CD4-positive, alpha-beta T cell treated with Interferon alpha-2 for 1 hour (primary cell): Measurements from ENCODE around the gene VWF.

Source experiments
- DNase-seq, 2 donors: peaks; one replicate each; pipeline ENCODE4 v3.0.0-alpha.2; 2020 to 2022

Gene VWF

DNA sequence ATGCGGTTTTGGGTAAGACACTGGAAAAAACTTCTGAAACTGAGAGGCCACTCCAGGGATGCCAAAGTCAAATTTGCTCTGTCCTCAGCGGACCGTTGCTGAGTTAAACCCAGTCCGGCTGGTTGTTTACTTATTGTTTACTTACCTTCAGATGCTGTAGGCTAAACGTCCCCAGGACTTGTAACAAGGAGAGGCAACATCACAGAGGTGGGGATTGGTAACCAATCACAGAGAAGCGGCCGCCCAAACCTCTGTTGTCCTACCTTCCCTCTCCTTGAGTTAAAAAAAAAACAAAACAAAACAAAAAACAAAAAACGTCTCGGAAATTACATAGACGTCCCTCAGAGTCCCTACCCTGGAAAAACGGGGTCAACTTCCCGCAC is 179.8 kb downstream of the VWF start:
- DNase-seq = no peak

DNA sequence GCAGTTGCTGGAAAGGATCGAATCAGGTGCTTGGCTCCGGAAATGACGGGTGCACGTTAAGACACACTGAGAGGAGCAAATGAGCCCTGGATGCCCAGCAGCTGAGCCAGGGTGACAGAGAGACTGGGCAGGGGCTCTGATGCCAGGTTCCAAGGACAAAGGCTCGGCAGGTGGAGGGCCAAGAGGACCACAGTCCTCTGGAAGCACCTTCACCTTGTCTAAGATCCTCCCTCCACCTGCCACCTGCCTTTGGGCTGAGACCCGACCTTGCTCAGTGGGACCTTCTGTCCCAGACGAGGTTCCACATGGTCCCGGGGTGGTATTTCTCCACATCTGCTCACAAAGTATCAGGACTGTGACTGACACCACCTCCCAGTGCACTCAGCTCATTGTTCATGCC is 180.4 kb downstream of the VWF start:
- DNase-seq = no peak

DNA sequence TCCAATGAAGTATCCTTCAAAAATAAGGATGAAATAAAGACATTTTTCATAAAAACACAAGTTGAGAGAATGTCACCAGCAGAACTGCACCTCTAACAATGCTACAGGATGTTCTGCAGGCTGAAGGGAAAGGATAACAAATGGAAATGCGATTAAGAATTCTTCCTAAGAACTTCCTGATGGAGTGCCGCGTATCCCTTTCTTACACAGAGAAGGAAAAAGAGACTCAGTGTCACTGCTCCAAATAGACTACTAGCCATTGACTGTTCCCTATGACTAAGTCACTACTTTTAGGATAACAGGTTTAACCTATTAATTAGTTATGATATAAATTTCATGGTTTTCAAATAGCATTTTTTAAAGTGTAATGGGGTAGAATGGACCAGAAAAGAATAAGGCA is 182.6 kb downstream of the VWF start:
- no peak for DNase-seq

DNA sequence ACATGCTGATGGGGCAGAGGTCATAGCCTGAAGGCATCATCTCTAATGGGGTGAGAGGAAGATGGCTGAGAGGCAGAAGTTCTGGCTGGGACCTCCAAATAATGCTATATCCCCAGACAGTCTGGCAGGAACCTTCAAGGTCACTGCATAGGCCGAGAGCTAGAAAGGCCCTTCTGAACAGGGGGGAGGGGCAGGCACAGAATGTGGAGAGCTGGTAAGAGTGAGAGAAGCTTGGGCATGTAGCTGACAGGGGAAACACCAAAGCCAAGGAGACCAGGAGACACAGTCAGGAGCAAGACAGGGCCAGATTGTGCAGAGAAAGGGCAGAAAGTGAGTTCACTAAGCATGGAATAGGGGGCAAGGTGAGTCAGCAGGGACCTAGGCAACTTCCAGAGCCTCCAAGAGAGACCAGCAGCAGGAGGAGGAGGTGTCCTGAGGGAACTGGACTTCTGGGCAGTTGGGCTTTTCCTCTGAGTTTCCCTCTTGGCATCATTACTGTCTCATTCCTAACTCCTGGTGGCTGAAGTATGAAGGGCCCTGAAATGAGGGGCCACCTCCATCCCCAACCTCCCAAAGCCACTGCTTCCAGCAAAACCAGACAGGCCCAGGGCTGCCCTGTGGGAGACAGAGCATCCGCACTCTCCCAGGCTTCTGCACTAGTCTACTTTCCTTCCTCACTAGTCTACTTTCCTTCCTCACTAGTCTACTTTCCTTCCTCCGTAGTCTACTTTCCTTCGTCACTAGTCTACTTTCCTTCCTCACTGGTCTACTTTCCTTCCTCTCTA is 196.5 kb downstream of the VWF start:
- no peak for DNase-seq

DNA sequence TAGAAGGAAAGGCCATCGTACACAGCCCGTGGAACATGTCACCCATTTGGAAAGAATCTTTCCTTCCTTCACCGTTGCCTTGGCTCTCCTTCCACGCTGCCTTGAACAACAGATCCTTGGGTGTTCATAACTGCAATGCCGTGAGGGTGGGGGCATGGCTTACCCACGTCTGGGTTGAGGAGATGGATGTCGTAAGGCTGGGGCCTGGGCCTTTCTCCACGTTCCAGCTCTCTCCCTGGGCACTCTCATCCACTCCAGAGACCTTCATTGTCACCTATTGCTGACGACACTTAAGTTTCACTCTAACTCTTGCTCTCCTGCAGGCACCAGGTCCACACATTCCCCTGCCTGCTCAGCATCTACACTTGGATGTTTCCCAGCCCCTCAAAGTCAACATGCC is 198.8 kb downstream of the VWF start:
- no peak for DNase-seq

DNA sequence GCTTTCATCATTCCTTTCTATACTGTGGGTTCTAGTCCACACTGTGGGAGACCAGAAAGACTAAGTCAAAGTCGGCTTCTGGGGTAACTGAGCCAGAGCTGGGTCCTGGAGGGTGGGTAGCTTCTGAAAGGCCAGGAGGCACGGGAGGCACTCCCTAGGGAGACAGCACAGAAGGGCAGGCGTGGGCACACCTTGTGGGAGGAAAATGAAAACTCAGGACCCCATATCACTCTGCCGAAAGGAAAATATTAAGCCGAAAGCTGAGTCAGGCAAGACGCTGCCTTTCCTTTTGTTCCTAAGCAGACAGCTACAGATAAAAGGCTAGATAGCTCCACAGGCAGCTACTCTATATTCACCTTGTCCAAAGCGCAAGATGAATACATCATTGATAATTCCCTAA is 200.1 kb downstream of the VWF start:
- DNase-seq = no peak

DNA sequence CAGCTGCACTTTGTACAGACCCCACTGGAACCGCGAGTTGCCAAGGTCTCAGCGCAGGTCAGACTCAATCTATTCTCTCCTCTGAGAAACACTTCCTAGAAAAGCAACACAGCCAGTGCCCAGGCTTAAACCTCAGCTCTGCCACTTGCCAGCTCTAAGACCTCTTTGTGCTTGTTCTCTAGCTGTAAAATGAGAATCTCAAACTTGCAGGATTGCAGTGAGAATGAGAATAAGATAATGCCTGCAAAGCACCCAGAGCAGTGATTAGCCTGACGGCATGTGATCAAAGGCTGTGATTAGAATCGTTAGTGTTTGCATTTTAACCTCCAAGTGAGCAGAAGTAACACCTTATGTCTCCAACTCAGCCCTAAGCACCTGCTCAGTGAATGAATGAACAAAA is 200.7 kb downstream of the VWF start:
- no peak for DNase-seq

DNA sequence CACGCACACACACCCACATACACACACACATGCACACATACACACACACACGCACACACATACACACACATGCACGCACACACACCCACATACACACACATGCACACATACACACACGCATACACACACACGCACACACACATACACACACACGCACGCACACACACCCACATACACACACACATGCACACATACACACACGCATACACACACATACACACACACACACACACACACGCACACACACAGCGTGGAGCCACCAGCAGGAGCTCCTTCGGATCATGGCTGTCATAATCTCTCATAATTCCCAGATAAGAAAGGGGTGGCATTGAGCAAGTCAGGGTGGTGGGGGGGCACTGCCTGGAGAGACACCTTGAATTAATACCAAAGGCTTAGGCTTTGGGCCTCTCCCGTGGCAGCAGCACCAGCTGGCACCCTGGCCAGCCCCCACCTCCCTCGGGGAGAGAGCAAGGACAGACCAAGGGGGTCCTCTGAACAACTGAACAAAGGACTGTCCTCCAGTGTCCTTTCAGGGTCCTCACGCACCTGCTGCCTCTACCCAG is 201.3 kb downstream of the VWF start:
- no peak for DNase-seq

DNA sequence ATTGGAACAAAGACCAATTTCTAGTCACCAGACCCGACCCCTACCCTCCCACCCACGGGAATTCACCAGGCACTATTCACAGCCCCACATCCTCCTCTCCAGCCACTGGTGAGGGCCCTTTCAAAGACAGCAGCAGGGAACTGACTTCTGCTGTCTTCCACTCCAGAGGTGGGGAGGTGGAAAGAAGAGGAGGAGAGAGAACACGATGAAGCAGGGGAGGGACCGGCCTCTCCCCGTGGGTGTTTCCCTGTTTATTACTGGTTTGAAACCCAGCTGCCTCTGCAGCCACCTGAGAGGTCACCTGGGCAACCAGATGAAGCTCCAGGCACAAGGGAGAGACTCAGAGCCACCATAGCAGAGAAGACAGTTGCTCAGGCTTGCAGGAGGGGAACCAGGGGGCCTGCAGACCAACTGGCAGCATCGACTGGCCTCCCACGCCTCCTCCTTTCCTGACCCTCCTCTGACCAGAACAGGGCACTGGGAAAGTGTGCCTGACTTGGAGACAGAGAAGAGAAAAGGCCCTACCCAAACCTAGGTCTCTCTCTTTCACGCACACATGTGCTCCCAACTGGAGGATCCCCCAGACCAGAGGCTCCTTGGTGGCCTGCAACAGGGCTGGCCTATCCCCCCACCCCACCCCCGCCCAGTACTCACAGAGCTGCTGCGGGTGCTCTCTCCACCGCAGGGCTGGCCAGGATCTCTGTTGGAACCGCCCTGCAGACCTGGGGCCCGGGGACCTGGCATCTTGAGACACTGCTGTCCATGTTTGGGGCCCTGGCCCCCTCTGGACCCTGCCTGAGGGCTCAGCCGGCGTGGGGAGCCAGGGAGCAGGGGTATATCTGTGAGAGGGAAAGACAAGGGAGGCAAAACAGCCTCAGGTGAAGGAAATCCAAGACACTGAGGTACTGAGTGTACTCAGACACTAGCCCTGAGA is 202.2 kb downstream of the VWF start:
- no peak for DNase-seq

DNA sequence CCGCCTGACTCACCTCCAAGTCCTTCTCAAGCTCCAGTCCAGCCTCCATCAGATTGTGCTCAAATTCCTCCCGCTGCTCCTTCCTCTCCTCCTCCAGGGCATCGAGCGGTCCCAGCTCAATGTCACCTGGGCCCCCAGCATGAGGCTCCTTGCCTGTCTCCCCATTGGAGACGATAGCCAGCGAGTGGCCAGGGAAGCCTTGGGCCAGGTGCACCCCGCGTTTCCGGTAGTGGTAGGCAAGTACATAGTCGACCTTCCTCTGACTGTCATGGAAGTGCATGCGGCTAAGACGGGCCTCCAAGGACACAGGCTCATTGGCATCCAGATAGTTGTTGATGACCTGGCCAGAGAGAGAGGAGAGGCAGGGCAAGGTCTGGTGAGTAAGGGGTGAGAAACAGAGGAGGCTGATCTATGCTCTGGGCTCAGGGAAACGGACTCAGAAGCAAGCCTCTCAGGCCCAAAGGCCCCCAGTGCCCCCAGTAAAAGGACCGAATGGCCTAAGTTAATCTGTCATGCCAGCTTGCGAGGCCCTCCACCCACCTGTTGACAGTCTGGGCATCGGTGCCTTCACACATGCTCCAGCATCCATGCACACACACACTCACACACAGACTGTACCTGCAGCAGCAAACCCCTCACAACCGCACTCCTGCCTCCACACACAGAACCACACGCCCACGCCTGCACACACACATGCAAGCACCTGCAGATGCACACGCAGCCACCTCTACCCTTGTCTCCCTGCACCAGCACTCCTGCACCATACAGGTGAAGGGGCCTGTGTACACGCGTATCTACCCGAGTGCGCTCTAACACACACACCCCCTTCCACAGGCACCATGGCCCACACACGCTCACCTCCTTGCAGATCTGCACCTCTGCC is 203.2 kb downstream of the VWF start:
- no peak for DNase-seq

DNA sequence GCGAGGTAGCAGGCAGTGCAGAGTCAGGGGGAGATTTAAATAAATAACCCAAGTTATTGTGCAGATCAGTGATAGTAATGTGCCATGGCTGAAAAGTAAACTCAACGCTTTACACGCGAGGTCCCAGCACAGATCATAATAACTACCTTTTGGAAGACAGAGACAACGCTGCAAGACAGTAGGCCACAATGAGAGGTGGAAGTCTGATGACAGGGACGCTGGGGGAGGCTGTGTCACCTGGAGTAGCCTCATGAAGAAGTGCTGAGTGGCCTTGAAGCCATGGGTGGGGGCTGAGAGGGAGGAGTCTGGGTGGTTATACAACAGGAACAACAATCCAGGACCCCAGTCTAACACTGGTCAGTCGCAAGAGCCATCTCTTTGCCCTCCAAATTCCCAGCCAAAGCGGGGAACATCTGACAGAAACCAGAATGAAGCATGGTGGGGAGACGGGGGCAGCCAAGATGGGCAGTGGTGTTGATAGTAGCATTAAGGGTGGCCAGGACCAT is 207.6 kb downstream of the VWF start:
- no peak for DNase-seq

DNA sequence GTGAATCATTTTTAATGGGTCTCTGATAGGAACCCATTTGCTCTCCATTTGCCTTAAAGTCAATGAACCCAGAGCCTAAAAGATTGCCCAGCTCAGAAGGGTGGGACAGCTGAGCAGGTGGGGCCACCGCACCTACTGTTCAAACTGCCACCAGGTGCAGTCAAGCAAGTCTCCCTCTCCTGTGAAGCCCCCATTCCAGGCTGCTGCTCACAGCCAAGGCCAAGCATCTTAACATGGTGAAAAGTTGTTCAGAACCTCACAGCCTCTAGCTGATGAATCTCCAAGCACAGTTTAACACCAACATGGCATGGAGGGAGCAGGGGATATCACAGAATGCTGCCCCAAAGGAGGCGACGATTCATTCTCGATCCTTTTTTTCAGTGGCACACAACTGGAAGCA is 209.0 kb downstream of the VWF start:
- DNase-seq = no peak

DNA sequence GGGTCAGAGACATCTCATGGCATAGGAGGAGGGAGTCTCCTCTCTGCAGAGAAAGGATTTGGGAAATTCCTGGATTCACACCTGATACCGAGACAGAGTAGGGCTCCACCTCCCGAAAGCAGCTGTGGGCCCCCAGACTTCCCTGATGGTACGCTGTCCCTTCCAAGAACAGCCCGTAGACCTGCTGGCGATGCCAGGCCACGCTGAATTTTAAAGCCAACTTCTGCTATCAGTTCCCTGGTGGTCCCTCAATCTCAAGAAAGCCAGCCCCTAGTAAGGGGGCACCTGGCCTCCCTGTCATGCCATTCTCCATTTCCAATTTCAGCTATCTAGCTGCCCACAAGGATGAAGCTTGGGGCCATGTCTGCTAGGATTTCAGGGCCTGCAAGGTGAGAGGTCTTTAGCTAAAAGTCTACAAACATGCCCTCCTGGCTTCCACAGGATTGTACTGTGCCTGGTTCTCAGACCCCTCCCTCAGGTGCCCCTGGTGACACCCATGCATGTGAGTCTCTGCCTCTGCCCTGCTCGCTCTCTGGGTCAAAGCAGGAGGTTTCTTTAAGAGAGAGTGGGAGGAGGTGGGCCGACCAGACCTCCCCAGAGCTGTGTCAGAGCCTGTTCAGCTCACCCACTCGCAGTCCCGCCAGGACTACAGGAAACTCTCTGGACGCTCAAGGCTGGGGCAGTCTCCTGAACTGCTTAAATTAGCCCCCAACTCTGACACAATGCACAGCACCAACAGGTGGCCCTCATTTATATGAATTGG is 209.9 kb downstream of the VWF start:
- DNase-seq = no peak

DNA sequence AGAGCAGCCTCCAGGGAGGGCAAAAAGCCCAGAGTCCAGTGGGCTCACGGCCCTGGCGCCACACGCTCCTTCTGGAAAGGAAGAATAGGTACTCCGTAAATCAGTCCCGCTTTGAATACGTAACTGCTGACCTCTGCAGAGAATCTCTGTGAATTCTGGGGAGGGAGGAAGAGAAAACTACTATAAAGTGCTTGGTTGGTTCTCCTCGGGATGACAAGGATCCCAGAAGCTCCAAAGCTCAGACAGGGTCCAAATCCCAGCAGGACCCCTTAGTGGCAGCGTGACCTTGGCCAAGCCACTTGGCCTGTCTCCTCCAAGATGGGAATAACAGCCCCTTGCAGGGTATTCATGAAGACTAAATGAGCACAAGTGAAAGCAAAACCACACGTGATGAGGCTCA is 211.1 kb downstream of the VWF start:
- no peak for DNase-seq

DNA sequence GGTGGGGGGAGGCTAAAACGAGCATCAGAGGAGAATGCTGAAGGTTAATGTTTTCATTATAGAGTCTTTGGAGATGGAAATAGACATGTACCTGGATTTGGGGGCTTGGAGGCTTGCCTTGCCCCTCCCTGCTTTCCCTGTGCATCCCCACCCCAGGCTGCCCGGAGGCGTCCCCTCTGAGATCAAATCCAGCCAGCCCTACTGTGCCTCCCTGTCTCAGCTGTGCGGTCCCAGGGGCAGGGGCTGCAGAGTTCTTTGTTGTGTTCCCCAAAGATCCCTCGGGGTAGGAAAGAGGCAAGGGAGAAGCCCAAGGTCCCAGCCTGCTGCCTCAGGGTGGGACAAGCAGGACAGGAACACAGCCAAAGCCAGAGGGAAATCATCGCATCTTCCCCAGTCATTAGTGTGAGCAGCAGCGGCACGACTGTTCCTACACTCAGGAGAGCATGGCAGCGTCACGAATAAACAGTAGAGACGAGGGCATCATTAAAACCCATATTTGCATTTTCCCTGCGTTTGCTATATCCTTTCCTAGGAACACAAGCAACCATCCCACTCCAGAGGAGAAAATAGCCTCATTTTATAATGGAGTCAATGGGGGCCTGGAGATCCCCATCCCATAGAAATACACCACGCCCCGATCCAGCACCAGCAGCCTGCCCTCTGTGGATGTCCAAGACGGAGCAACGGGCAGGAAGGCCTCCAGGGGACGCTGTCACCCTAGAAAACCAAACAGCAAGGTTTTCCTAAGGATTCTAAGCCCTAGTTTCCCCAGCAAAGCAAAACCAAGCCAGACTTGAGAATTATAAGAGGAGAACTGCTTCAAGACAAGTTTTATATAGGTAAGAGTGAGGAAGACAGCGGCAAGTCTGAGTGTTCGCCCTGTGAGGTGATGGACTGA is 211.8 kb downstream of the VWF start:
- DNase-seq = no peak

DNA sequence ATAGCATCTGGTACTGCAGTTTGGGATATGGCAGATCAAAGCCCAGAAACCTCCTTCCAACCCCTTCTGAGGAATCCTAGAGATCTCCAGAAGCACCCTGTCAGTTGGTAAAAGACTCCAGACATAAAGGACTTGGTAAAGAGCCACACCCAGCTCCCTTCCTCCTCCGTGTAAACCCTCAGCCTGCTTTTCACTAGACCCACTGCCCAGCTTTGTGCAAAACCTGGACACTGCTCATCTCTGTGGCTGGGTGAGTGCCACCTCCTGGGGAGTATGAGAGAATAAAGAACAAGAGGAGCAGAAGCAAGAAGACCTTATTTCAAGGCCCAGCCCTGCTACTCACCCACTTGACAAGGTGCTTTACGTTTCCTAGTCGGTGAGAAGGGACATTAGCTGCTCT is 212.5 kb downstream of the VWF start:
- DNase-seq = no peak

DNA sequence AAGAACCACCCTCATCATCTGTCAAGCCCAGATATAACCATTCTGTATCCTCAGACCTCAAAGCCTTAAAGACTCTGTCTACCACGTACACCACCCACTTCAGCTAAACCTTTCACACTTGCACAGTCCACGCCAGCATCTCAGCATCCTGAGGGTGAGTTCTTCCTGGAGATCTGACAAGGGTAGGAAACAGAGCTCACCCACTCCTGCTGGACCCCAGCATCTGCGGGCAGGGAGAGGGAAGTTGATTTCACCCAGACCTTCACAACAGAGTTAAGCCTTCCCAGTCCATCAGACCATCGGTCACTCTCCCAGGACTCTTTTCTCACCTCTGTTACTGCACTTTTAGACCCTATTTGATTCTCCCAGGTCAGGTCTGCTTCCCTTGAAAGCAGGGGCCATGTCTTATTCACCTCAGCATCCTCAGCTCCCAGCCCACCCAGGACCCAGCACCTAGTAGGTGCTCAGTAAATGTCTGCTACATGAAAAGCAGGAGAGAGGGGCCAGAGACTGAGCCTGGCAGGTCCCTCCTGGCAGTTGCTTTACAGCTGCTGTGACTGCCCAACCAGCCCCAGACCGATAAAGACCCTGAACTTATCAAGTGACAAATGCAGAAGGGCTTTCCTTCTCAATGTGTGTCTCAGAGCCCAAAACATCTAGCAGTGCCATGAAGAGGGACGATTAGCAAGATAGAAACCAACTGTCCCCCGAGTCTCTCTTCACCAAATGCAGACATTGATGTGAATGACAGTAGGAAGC is 213.5 kb downstream of the VWF start:
- no peak for DNase-seq

DNA sequence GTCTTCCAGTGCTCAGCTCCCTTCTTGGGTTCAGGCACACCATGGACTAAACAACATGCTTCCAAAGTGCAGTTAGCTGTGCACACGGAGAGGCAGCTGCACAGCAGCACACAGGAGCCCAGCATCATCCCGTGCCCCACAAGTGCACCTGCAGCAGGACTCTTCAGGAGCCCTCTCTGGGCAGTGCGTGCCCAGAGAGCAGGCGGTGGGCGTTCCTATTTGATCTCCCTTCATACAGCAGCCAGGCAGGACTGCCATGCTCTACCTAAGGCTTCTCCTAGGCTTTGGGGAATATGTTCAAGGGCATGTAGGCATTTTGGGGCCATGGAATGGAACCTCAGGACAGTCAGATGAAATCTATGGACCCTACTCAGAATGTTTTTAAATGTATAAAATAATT is 214.9 kb downstream of the VWF start:
- no peak for DNase-seq

DNA sequence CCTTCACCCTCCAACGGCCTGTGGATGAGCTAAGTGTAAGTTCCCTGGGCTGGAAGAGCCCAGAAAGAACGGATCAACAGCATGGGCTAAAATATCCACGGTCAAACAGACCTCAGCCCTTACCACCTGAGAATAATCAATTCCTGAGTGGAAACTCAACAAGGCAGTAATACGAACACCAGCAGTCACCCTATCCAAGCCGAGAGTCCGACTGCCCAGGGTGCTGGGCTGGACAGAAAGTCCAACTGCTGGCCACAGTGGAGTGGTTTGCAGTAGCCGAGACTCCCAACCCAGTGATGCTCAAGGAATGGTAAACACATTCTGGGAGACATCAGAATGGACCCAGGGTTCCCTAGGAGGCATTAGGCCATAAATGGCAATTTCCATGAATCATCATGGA is 216.2 kb downstream of the VWF start:
- no peak for DNase-seq

DNA sequence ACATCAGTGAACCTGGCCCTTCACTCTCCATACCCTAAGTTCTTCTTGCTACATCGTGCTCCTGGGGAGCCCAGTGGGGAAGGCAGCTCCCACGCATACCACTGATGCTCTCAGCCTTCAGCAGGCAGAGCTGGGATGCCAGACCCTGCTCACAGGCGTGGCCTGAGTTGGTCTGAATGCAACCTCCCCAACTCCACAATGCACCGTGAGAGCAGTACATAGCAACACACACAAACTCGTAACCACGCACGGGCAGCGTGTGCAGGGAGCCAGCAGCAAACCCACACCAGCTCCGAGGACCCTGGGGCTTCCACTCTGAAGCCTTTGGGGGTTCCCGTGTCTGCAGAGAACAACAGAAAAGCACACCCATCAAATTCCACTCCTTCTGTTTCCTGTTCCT is 216.7 kb downstream of the VWF start:
- DNase-seq = no peak
